ENCODE data around the gene SIPA1L3.
"Not testable (repeated sequence)": the region's sequence is repeated elsewhere in the genome, so short reads cannot be mapped to it uniquely, and the experiment has no call there.

SIPA1L3 gene

GRCh38 chr19:37920591-37921450 is 13.8 kb downstream of the SIPA1L3 start:
- Histone ChIP-seq H3K4me1 (ENCODE audit: insufficient read depth, low read length) (no peaks in the 10 kb centered on the region), H3K36me3 (ENCODE audit: insufficient read depth, low read length) (no peaks in the 10 kb centered on the region), H3K27ac (ENCODE audit: low read depth, low read length) (no peak overlapping the region), H3K9me3 (ENCODE audit: low read length) (no peaks in the 10 kb centered on the region), H3K27me3 (ENCODE audit: control insufficient read depth in 1 of 2, insufficient read depth in 2 of 2, low read length in 2 of 2) (no peaks in the 10 kb centered on the region), H3K9ac (ENCODE audit: low read length) (no peak overlapping the region), H3K4me3 (ENCODE audit: low read depth in 1 of 2, low read length in 2 of 2) (no peak overlapping the region)

- not testable (repeated sequence) for H3K4me1 ChIP-seq (ENCODE audit: insufficient read depth, low read length); H3K9me3 ChIP-seq (ENCODE audit: low read length)
Measured at GRCh38 chr19:37924573-37924972, 17.6 kb downstream of the SIPA1L3 start.

GRCh38 chr19:37925212-37925611 is 18.2 kb downstream of the SIPA1L3 start:
- H3K9ac ChIP-seq (ENCODE audit: low read length): no peak overlapping the region
- H3K4me1 ChIP-seq (ENCODE audit: insufficient read depth, low read length): no peaks in the 10 kb centered on the region
- H3K36me3 ChIP-seq (ENCODE audit: insufficient read depth, low read length): no peaks in the 10 kb centered on the region

More at GRCh38 chr19:37924573-37924972, 17.6 kb downstream of the SIPA1L3 start:
- not testable (repeated sequence) for H3K27ac ChIP-seq (ENCODE audit: low read depth, low read length); H3K27me3 ChIP-seq (ENCODE audit: control insufficient read depth in 1 of 2, insufficient read depth in 2 of 2, low read length in 2 of 2); H3K36me3 ChIP-seq (ENCODE audit: insufficient read depth, low read length); H3K9ac ChIP-seq (ENCODE audit: low read length); H3K4me3 ChIP-seq (ENCODE audit: low read depth in 1 of 2, low read length in 2 of 2)

GRCh38 chr19:37926255-37926654 is 19.2 kb downstream of the SIPA1L3 start:
- no peaks in the 10 kb centered on the region for H3K27me3 ChIP-seq (ENCODE audit: control insufficient read depth in 1 of 2, insufficient read depth in 2 of 2, low read length in 2 of 2)
- H3K9ac ChIP-seq (ENCODE audit: low read length): no peak overlapping the region
- H3K36me3 ChIP-seq (ENCODE audit: insufficient read depth, low read length): no peaks in the 10 kb centered on the region
- H3K4me3 ChIP-seq (ENCODE audit: low read depth in 1 of 2, low read length in 2 of 2): no peak overlapping the region
- H3K27ac ChIP-seq (ENCODE audit: low read depth, low read length): no peak overlapping the region
- no peaks in the 10 kb centered on the region for H3K4me1 ChIP-seq (ENCODE audit: insufficient read depth, low read length)
- no peaks in the 10 kb centered on the region for H3K9me3 ChIP-seq (ENCODE audit: low read length)

More at GRCh38 chr19:37925212-37925611, 18.2 kb downstream of the SIPA1L3 start:
- no peaks in the 10 kb centered on the region for H3K9me3 ChIP-seq (ENCODE audit: low read length)
- H3K4me3 ChIP-seq (ENCODE audit: low read depth in 1 of 2, low read length in 2 of 2): no peak overlapping the region
- no peak overlapping the region for H3K27ac ChIP-seq (ENCODE audit: low read depth, low read length)
- H3K27me3 ChIP-seq (ENCODE audit: control insufficient read depth in 1 of 2, insufficient read depth in 2 of 2, low read length in 2 of 2): no peaks in the 10 kb centered on the region

GRCh38 chr19:37926711-37927110 is 19.7 kb downstream of the SIPA1L3 start:
- no peak overlapping the region for H3K9ac ChIP-seq (ENCODE audit: low read length)
- H3K4me3 ChIP-seq (ENCODE audit: low read depth in 1 of 2, low read length in 2 of 2): no peak overlapping the region
- H3K4me1 ChIP-seq (ENCODE audit: insufficient read depth, low read length): no peaks in the 10 kb centered on the region
- H3K27ac ChIP-seq (ENCODE audit: low read depth, low read length): no peak overlapping the region
- no peaks in the 10 kb centered on the region for H3K27me3 ChIP-seq (ENCODE audit: control insufficient read depth in 1 of 2, insufficient read depth in 2 of 2, low read length in 2 of 2)
- no peaks in the 10 kb centered on the region for H3K9me3 ChIP-seq (ENCODE audit: low read length)
- H3K36me3 ChIP-seq (ENCODE audit: insufficient read depth, low read length): no peaks in the 10 kb centered on the region

GRCh38 chr19:37928527-37929286 is 21.7 kb downstream of the SIPA1L3 start:
- no peak overlapping the region for H3K4me3 ChIP-seq (ENCODE audit: low read depth in 1 of 2, low read length in 2 of 2)

GRCh38 chr19:37929355-37929923 is 22.4 kb downstream of the SIPA1L3 start:
- no peak overlapping the region for H3K4me3 ChIP-seq (ENCODE audit: low read depth in 1 of 2, low read length in 2 of 2)
- H3K27ac ChIP-seq (ENCODE audit: low read depth, low read length): no peak overlapping the region
- H3K27me3 ChIP-seq (ENCODE audit: control insufficient read depth in 1 of 2, insufficient read depth in 2 of 2, low read length in 2 of 2): no peaks in the 10 kb centered on the region
- no peaks in the 10 kb centered on the region for H3K9me3 ChIP-seq (ENCODE audit: low read length)
- no peaks in the 10 kb centered on the region for H3K36me3 ChIP-seq (ENCODE audit: insufficient read depth, low read length)
- no peak overlapping the region for H3K9ac ChIP-seq (ENCODE audit: low read length)
- H3K4me1 ChIP-seq (ENCODE audit: insufficient read depth, low read length): peaks cover 14% of the 10 kb centered on the region

More at GRCh38 chr19:37928527-37929286, 21.7 kb downstream of the SIPA1L3 start:
- no peak overlapping the region for H3K27ac ChIP-seq (ENCODE audit: low read depth, low read length)
- no peak overlapping the region for H3K9ac ChIP-seq (ENCODE audit: low read length)
- no peaks in the 10 kb centered on the region for H3K27me3 ChIP-seq (ENCODE audit: control insufficient read depth in 1 of 2, insufficient read depth in 2 of 2, low read length in 2 of 2)
- H3K9me3 ChIP-seq (ENCODE audit: low read length): no peaks in the 10 kb centered on the region
- H3K36me3 ChIP-seq (ENCODE audit: insufficient read depth, low read length): no peaks in the 10 kb centered on the region
- peaks cover 9% of the 10 kb centered on the region for H3K4me1 ChIP-seq (ENCODE audit: insufficient read depth, low read length)

- Histone ChIP-seq H3K36me3 (ENCODE audit: insufficient read depth, low read length) (no peaks in the 10 kb centered on the region), H3K27ac (ENCODE audit: low read depth, low read length) (no peak overlapping the region), H3K4me1 (ENCODE audit: insufficient read depth, low read length) (peaks cover 14% of the 10 kb centered on the region), H3K9ac (ENCODE audit: low read length) (no peak overlapping the region), H3K27me3 (ENCODE audit: control insufficient read depth in 1 of 2, insufficient read depth in 2 of 2, low read length in 2 of 2) (no peaks in the 10 kb centered on the region), H3K4me3 (ENCODE audit: low read depth in 1 of 2, low read length in 2 of 2) (no peak overlapping the region), H3K9me3 (ENCODE audit: low read length) (no peaks in the 10 kb centered on the region)
Measured at GRCh38 chr19:37930416-37930815, 23.4 kb downstream of the SIPA1L3 start.

GRCh38 chr19:37931881-37932655 is 25.1 kb downstream of the SIPA1L3 start:
- no peaks in the 10 kb centered on the region for H3K9me3 ChIP-seq (ENCODE audit: low read length)
- no peak overlapping the region for H3K9ac ChIP-seq (ENCODE audit: low read length)
- no peaks in the 10 kb centered on the region for H3K27me3 ChIP-seq (ENCODE audit: control insufficient read depth in 1 of 2, insufficient read depth in 2 of 2, low read length in 2 of 2)
- peak overlapping the region; percentile 3 to 7 for H3K4me3 ChIP-seq (ENCODE audit: low read depth in 1 of 2, low read length in 2 of 2)
- no peaks in the 10 kb centered on the region for H3K36me3 ChIP-seq (ENCODE audit: insufficient read depth, low read length)
- H3K4me1 ChIP-seq (ENCODE audit: insufficient read depth, low read length): peaks cover 14% of the 10 kb centered on the region
- no peak overlapping the region for H3K27ac ChIP-seq (ENCODE audit: low read depth, low read length)

- H3K4me3 ChIP-seq (ENCODE audit: low read depth in 1 of 2, low read length in 2 of 2): no peak overlapping the region
- no peak overlapping the region for H3K27ac ChIP-seq (ENCODE audit: low read depth, low read length)
- H3K9ac ChIP-seq (ENCODE audit: low read length): no peak overlapping the region
Measured at GRCh38 chr19:37932985-37933936, 26.3 kb downstream of the SIPA1L3 start.

More at GRCh38 chr19:37932985-37933936, 26.3 kb downstream of the SIPA1L3 start:
- H3K27me3 ChIP-seq (ENCODE audit: control insufficient read depth in 1 of 2, insufficient read depth in 2 of 2, low read length in 2 of 2): no peaks in the 10 kb centered on the region
- H3K9me3 ChIP-seq (ENCODE audit: low read length): no peaks in the 10 kb centered on the region
- no peaks in the 10 kb centered on the region for H3K36me3 ChIP-seq (ENCODE audit: insufficient read depth, low read length)
- peaks cover 14% of the 10 kb centered on the region for H3K4me1 ChIP-seq (ENCODE audit: insufficient read depth, low read length)
